ENCODE measurements around the gene KIAA1217.

KIAA1217 gene

DNA sequence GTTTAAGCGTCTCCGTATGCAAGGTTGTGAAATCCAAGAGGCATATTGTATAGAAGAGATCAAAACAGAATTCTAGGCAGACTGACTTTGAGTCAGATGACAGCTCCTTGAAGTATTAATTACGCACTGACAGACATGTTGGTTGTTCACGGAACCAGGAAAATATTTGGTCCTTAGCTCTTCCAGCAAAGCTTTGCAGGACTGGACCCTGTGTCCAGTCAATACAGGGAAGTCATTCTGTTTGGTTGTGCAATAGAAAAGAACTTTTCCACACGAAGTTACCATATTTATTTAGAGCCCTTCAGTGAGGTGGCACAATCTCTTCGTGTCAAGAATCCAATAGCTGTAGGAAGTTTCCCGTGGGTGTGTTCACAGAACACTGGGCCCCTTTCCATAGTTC is 309.5 kb downstream of the KIAA1217 start:
- TF ChIP-seq, protein P1, sequence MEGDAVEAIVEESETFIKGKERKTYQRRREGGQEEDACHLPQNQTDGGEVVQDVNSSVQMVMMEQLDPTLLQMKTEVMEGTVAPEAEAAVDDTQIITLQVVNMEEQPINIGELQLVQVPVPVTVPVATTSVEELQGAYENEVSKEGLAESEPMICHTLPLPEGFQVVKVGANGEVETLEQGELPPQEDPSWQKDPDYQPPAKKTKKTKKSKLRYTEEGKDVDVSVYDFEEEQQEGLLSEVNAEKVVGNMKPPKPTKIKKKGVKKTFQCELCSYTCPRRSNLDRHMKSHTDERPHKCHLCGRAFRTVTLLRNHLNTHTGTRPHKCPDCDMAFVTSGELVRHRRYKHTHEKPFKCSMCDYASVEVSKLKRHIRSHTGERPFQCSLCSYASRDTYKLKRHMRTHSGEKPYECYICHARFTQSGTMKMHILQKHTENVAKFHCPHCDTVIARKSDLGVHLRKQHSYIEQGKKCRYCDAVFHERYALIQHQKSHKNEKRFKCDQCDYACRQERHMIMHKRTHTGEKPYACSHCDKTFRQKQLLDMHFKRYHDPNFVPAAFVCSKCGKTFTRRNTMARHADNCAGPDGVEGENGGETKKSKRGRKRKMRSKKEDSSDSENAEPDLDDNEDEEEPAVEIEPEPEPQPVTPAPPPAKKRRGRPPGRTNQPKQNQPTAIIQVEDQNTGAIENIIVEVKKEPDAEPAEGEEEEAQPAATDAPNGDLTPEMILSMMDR (conservative IDR thresholded peaks at IDR 0.05) = no peak
- no peak for TF ChIP-seq ZFX (IDR thresholded peaks at IDR 0.05)
- H3K27ac ChIP-seq = no peak overlapping the region

DNA sequence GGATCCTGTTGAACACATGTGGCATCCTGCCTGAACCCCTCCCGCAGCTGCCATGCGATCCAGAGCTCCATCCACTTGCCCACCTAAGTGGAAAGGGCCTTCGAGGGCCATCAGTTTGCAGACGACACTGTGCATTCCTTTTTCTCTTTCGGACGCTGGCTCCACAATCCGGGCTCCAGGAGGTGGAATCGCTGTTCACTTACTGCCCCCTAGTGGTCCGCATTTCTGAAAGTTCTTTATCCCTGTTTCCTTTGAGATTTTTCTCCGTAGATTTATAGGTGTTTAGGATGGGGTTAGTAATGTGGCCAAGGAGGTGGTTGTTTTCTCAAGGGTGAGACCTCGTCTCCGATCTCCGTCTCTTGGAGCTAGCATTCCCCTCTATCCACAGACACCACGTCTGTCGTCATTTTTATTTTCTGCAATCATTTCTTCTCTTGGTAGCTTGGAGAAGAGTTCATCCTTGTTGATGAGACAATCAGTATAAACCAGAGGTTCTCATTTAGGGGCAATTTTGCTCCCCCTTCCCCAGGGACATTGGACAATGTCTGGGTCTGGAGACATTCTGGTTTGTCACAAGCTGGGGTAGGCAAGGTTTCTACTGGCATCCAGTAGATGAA is 310.2 kb downstream of the KIAA1217 start:
- H3K27ac ChIP-seq = no peak overlapping the region
- TF ChIP-seq, protein P1 (conservative IDR thresholded peaks at IDR 0.05) = peak; percentile 90
- TF ChIP-seq ZFX (IDR thresholded peaks at IDR 0.05) = no peak

DNA sequence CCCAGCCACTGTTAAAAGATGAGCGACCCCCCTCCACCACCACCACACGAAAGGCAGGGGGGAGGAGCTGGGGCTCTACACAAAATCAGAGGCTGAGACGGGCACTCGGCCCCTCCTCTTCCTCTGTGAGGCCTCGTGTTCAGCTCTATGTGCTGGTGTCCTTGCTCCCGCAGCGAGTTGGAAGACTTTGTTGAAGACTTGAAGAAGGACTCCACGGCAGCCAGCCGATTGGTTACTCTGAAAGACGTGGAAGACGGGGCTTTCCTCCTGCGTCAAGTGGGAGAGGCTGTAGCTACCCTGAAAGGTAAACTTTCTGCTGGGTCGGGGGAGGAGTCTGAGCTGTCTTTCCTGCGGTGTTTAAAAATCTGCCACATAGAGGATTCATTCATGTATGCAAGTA is 311.0 kb downstream of the KIAA1217 start:
- TF ChIP-seq ZFX (IDR thresholded peaks at IDR 0.05) = no peak
- TF ChIP-seq, protein P1 (conservative IDR thresholded peaks at IDR 0.05) = no peak

DNA sequence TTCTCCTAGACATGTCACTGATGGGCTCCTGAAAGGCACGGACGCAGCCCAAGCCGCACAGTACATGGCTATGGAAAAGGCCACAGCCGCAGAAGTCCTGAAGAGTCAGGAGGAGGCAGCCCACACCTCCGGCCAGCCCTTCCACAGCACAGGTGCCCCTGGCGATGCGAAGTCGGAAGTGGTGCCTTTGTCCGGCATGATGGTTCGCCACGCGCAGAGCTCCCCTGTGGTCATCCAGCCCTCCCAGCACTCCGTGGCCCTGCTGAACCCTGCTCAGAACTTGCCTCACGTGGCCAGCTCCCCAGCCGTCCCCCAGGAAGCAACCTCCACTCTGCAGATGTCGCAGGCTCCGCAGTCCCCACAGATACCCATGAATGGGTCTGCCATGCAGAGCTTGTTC is 315.4 kb downstream of the KIAA1217 start:
- TF ChIP-seq, protein P1 (conservative IDR thresholded peaks at IDR 0.05) = no peak
- TF ChIP-seq ZFX (IDR thresholded peaks at IDR 0.05) = no peak
- no peak overlapping the region for H3K27ac ChIP-seq

More for the DNA sequence above, 311.0 kb downstream of the KIAA1217 start:
- H3K27ac ChIP-seq = no peak overlapping the region

DNA sequence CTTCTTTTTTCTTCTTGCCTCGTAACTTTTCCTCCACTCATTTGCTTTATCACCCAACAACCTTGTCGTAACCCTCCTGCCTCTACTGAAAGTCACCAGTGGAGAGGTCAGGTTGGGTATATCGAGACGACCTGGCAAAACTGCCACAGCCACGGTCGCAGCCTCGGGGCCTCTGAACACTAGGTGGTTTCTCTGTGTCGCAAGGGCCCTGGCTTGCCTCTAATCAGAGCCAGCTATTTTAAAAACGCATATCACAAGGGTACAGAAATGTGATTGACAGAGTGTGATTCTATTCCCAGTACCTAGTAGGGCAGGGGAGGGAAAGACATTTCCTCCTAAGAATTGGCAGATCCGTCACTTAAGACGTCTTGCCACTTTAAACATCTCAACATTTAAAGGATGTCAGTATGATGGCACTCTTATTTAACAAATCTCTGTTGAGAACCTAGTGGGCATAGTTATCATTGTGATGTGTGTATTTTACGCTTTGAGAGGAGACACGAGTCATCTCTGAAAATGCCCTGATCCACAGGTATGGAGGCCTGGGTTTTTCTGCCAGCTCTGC is 317.2 kb downstream of the KIAA1217 start:
- TF ChIP-seq, protein P1 (conservative IDR thresholded peaks at IDR 0.05) = no peak
- no peak for TF ChIP-seq ZFX (IDR thresholded peaks at IDR 0.05)
- no peak overlapping the region for H3K27ac ChIP-seq

DNA sequence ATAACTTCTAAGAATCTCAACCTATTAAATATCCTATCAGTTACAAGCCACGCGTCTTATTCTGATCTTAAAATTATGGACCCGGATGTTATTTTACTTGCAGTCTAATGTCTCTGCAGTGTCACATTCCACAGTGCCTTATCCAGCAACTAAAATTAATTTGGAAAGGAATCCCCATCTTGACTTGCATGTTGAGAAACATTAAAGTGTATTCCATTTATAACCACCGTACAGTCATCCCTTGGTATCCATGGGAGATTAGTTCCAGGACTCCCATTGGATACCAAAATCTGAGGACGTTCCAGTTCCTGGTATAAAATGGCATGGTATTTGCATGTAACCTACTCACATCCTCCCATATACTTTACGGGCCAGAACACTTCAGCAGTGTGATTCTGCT is 320.0 kb downstream of the KIAA1217 start:
- H3K27ac ChIP-seq = no peak overlapping the region

DNA sequence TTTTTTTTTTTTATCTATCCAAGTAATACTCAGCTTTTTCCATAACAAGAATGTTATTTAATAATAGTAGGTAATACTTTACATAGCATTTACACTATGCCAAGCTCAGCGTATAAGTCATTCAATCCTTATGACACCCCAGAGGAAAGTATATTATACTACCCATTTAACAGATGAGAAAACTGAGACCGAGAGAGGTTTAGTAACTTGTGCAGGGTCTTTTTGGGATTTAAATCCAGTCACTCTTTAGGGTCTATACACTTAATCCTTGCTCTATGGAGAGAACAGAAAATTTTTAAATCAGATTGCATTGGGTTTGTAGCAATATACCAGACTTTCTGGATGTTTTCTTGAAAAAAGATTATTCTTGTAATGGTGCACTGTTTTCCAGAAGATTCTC is 322.5 kb downstream of the KIAA1217 start:
- no peak for TF ChIP-seq ZFX (IDR thresholded peaks at IDR 0.05)
- TF ChIP-seq, protein P1 (conservative IDR thresholded peaks at IDR 0.05) = no peak
- no peak overlapping the region for H3K27ac ChIP-seq

More for the DNA sequence above, 320.0 kb downstream of the KIAA1217 start:
- TF ChIP-seq, protein P1 (conservative IDR thresholded peaks at IDR 0.05) = no peak
- TF ChIP-seq ZFX (IDR thresholded peaks at IDR 0.05) = no peak
